GM23248 (cell line): Measurements from ENCODE around the gene SWAP70. TPM values are rescaled to one million over a fixed set of nuclear protein-coding genes. Genes with fewer than 3 reads are reported as not detected.

Experiments
- DNase-seq: peaks from one replicate; pipeline ENCODE4 v3.0.0-alpha.2; 2015
- H2AFZ ChIP-seq: fragments of 200-600 bp; sonication (generic); 2 replicates; pipeline ENCODE4 v1.6.1; 2016; ENCODE audit warnings: antibody characterized with exemption
- H3F3A ChIP-seq: fragments of 200-600 bp; sonication (generic); 2 replicates; pipeline ENCODE4 v1.6.1; 2016; ENCODE audit warnings: mild to moderate bottlenecking, antibody characterized with exemption, mixed run types; ENCODE audit not compliant: insufficient read depth
- H3K27ac ChIP-seq: fragments of 200-600 bp; sonication (generic); 2 replicates; pipeline ENCODE4 v1.5.1; 2016; ENCODE audit warnings: mild to moderate bottlenecking
- H3K27me3 ChIP-seq: fragments of 200-600 bp; sonication (generic); replicated peaks from 2 replicates; pipeline ENCODE4 v1.6.1; 2016; ENCODE audit warnings: mild to moderate bottlenecking; ENCODE audit not compliant: insufficient read depth
- H3K36me3 ChIP-seq: fragments of 200-600 bp; sonication (generic); 2 replicates; pipeline ENCODE4 v1.6.1; 2016; ENCODE audit warnings: low read depth, mild to moderate bottlenecking
- H3K4me1 ChIP-seq: fragments of 200-600 bp; sonication (generic); 2 replicates; pipeline ENCODE4 v1.6.1; 2016; ENCODE audit warnings: mild to moderate bottlenecking; ENCODE audit not compliant: insufficient read depth
- H3K4me2 ChIP-seq: fragments of 200-600 bp; sonication (generic); one replicate; pipeline ENCODE4 v1.6.1; 2016; ENCODE audit warnings: mild to moderate bottlenecking; ENCODE audit not compliant: unreplicated experiment
- H3K4me3 ChIP-seq: fragments of 200-600 bp; sonication (generic); 2 replicates; pipeline ENCODE4 v1.5.1; 2016; ENCODE audit warnings: mild to moderate bottlenecking
- H3K79me2 ChIP-seq: fragments of 200-600 bp; sonication (generic); 2 replicates; pipeline ENCODE4 v1.6.1; 2016; ENCODE audit warnings: mild to moderate bottlenecking; ENCODE audit not compliant: insufficient read depth
- H3K9ac ChIP-seq: fragments of 200-600 bp; sonication (generic); 2 replicates; pipeline ENCODE4 v1.6.1; 2016; ENCODE audit warnings: mild to moderate bottlenecking
- H3K9me2 ChIP-seq: fragments of 200-600 bp; sonication (generic); 2 replicates; pipeline ENCODE4 v1.6.1; 2016; ENCODE audit warnings: mixed run types, mild to moderate bottlenecking, moderate library complexity; ENCODE audit not compliant: insufficient read depth
- H3K9me3 ChIP-seq: fragments of 200-600 bp; sonication (generic); one replicate; pipeline ENCODE4 v1.6.1; 2017; ENCODE audit warnings: low read depth
- H4K20me1 ChIP-seq: fragments of 200-600 bp; sonication (generic); 2 replicates; pipeline ENCODE4 v1.6.0; 2016; ENCODE audit not compliant: insufficient read depth
- EZH2 ChIP-seq: fragments of 200-600 bp; sonication (generic); IDR thresholded peaks from 2 replicates; pipeline ENCODE4 v1.6.1; 2018; ENCODE audit warnings: antibody characterized with exemption, mild to moderate bottlenecking; ENCODE audit not compliant: insufficient read depth, poor library complexity, severe bottlenecking
- EZH2phosphoT487 ChIP-seq: fragments of 200-600 bp; sonication (generic); IDR thresholded peaks from 2 replicates; pipeline ENCODE4 v1.6.1; 2018; ENCODE audit warnings: antibody characterized with exemption, moderate library complexity, mild to moderate bottlenecking, low read depth; ENCODE audit not compliant: insufficient read depth
- whole genome bisulfite sequencing, 2 experiments: methylation state at CpG; one replicate each; pipeline ENCODE4 v1.1.6; 2015 to 2017; ENCODE audit warnings: low lambda C conversion rate in 2 of 2, low coverage in 1 of 2; ENCODE audit errors: missing lambda C conversion rate in 2 of 2; 5-methylcytosine and 5-hydroxymethylcytosine counted together
- in situ Hi-C: fragments of 300-500 bp; cut with MboI; formaldehyde crosslinking; loops from 2 replicates; pipeline ENCODE4 v1.15.0; 2020
- polyA plus RNA-seq: library from polyadenylated mRNA; unstranded; fragments of >200 nt; fragmentation: Nextera tagmentation; extraction: Ambion mirVana; gene quantifications from 2 replicates; pipeline ENCODE4 v1.2.1, GENCODE V29; 2016
- total RNA-seq: library from RNA; depleted of rRNA; stranded (reverse); fragments of >200 nt; shearing (Covaris generic); gene quantifications from 2 replicates; pipeline ENCODE4 v1.2.3, GENCODE V29; 2014

SWAP70 gene
- total and polyA plus RNA-seq, 2 experiments from 2014 or later = 46.4 to 73.3 TPM

- Histone ChIP-seq H3K4me2 (no peak overlapping the region), H3K79me2 (no peaks in the 10 kb centered on the region), H3K9ac (no peak overlapping the region), H3F3A (no peaks in the 10 kb centered on the region), H3K27ac (no peak overlapping the region), H3K4me1 (no peaks in the 10 kb centered on the region), H3K9me3 (no peaks in the 10 kb centered on the region), H3K36me3 (no peaks in the 10 kb centered on the region), H2AFZ (no peak overlapping the region), H3K4me3 (no peak overlapping the region), H4K20me1 (no peaks in the 10 kb centered on the region), H3K27me3 (no peaks in the 10 kb centered on the region), H3K9me2 (no peaks in the 10 kb centered on the region)
- TF ChIP-seq EZH2 = no peak
- no peak for TF ChIP-seq EZH2phosphoT487
- 71% methylated on average over 3 of the region's 3 CpGs for WGBS, 2 experiments
- in situ Hi-C loops = no loop called here
- no peak for DNase-seq
These were observed 20.1 kb upstream of the SWAP70 start for GRCh38 chr11:9643751-9644150.

DNA sequence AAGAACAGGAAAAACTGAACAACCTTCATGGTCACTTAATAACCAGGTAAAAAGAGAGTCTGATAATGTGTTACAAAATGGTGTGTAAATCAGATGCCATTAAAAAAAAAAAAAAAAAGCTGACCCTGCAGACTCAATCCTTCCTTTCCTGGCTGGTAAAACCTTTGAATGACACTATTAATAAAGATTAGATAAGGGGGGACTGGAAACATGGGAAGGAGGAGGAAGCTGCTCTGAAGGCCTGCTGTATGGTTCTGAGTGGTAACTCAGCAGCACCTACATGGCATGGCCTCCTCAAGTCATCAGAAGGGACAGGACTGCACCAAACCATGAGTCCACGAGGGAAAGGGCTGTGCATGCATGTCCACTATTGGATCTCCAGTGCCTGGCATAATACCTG, 18.0 kb upstream of the SWAP70 start:
- no peak overlapping the region for H3K4me2 ChIP-seq
- H3K27ac ChIP-seq = no peak overlapping the region
- no peaks in the 10 kb centered on the region for H3K9me3 ChIP-seq
- in situ Hi-C loops = no loop called here
- no peaks in the 10 kb centered on the region for H4K20me1 ChIP-seq
- no peak overlapping the region for H3K4me3 ChIP-seq
- no peak overlapping the region for H3K9ac ChIP-seq
- TF ChIP-seq EZH2phosphoT487 (no peak), EZH2 (no peak)
- H2AFZ ChIP-seq = no peak overlapping the region
- H3K4me1 ChIP-seq = no peaks in the 10 kb centered on the region
- H3K9me2 ChIP-seq = no peaks in the 10 kb centered on the region
- H3K27me3 ChIP-seq = no peaks in the 10 kb centered on the region
- no peak for DNase-seq
- WGBS, 2 experiments = 67 to 78% methylated on average over 1 of the region's 1 CpG
- no peaks in the 10 kb centered on the region for H3F3A ChIP-seq
- H3K36me3 ChIP-seq = no peaks in the 10 kb centered on the region
- no peaks in the 10 kb centered on the region for H3K79me2 ChIP-seq

DNA sequence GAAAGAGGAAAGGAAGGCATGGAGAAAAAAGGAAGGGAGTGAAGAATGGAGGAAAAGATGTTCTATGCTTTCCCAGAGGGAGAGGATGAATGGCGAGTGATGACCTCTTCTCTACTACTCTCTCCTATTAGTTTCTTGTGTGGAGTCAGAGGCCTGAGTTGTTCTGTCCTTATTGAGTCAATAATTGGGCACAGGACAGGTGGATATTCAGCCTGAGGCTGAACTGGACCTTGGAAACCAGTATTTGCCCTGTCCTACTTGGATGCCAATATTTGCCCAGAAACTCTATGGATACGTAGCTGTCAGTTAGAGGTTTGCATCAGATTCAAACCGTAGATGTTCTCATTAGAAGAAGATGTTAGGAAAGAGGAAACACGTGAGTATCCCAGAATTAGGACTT, 17.6 kb upstream of the SWAP70 start:
- no peaks in the 10 kb centered on the region for H3K9me3 ChIP-seq
- H3K4me3 ChIP-seq = no peak overlapping the region
- DNase-seq = no peak
- no peak overlapping the region for H3K27ac ChIP-seq
- H3F3A ChIP-seq = no peaks in the 10 kb centered on the region
- H3K4me2 ChIP-seq = no peak overlapping the region
- 66% methylated on average over 4 of the region's 4 CpGs for WGBS, 2 experiments
- no peaks in the 10 kb centered on the region for H4K20me1 ChIP-seq
- no peak overlapping the region for H2AFZ ChIP-seq
- no peaks in the 10 kb centered on the region for H3K9me2 ChIP-seq
- no peaks in the 10 kb centered on the region for H3K79me2 ChIP-seq
- H3K4me1 ChIP-seq = no peaks in the 10 kb centered on the region
- H3K27me3 ChIP-seq = no peaks in the 10 kb centered on the region
- in situ Hi-C loops = no loop called here
- no peak overlapping the region for H3K9ac ChIP-seq
- TF ChIP-seq EZH2phosphoT487 = no peak
- no peak for TF ChIP-seq EZH2
- no peaks in the 10 kb centered on the region for H3K36me3 ChIP-seq

DNA sequence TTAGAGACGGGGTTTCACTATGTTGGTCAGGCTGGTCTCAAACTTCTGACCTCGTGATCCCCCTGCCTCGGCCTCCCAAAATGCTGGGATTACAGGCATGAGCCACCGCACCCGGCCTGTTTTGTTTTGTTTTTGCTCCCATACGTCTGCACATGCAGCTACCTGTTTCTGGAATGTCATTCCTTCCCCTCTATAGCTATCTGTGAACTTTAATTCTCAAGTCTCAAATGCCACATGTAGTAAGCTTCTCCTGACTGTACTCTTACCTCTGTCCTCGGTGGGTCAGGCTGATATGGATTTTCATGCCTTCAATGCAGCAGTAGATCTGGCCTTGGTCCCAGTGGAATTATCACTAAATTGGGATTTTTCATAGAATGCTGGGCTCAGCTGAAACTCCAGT, 12.4 kb upstream of the SWAP70 start:
- H3K4me1 ChIP-seq = no peaks in the 10 kb centered on the region
- no peaks in the 10 kb centered on the region for H3K79me2 ChIP-seq
- no peak overlapping the region for H3K27ac ChIP-seq
- H2AFZ ChIP-seq = no peak overlapping the region
- no peaks in the 10 kb centered on the region for H3K27me3 ChIP-seq
- no peaks in the 10 kb centered on the region for H3K9me2 ChIP-seq
- H3K4me2 ChIP-seq = no peak overlapping the region
- no peak overlapping the region for H3K9ac ChIP-seq
- no peaks in the 10 kb centered on the region for H3F3A ChIP-seq
- TF ChIP-seq EZH2 (no peak), EZH2phosphoT487 (no peak)
- no peaks in the 10 kb centered on the region for H3K36me3 ChIP-seq
- in situ Hi-C loops = no loop called here
- no peak overlapping the region for H3K4me3 ChIP-seq
- H4K20me1 ChIP-seq = no peaks in the 10 kb centered on the region
- DNase-seq = no peak
- 73 to 85% methylated on average over 7 of the region's 7 CpGs for WGBS, 2 experiments
- no peaks in the 10 kb centered on the region for H3K9me3 ChIP-seq
